ENCODE measurements around the gene PLK2. TPM values are rescaled to one million over a fixed set of nuclear protein-coding genes. Genes with fewer than 3 reads are reported as not detected.

PLK2 gene
- 49.2 to 87.0 TPM (median 63.0 TPM) in 5 replicates for total RNA-seq (2022; extraction: Qiagen RNA extraction; ENCODE audit: low read depth)

GRCh38 chr5:58460002-58460731 lies at the start of gene PLK2:
PLK2 (minus strand) TSS chr5:58460086; CDS start chr5:58459959, 127 bp downstream.

GRCh38 chr5:58491216-58491892 lies 31.5 kb upstream of the PLK2 start, which contains the start of gene GAPT:
GAPT (plus strand) TSS chr5:58491435; CDS start chr5:58494537, 3,102 bp downstream.

Other genes starting within 250 kb of the PLK2 start
- not detected in 5 replicates for gene GAPT, start 31.3 kb upstream of the PLK2 start, total RNA-seq (2022; extraction: Qiagen RNA extraction; ENCODE audit: low read depth)
- not detected in 5 replicates for gene RAB3C, start 123.0 kb upstream of the PLK2 start, total RNA-seq (2022; extraction: Qiagen RNA extraction; ENCODE audit: low read depth)

All from A549 treated with ZK216348 at 1 μM for 4 hours (cell line).